ENCODE data around the gene PIGN. TPM values are rescaled to one million over a fixed set of nuclear protein-coding genes. Genes with fewer than 3 reads are reported as not detected.

PIGN gene
- total RNA-seq, 4 donors from 2014 or later, result 10.5 to 32.4 (median 17.3) TPM

DNA sequence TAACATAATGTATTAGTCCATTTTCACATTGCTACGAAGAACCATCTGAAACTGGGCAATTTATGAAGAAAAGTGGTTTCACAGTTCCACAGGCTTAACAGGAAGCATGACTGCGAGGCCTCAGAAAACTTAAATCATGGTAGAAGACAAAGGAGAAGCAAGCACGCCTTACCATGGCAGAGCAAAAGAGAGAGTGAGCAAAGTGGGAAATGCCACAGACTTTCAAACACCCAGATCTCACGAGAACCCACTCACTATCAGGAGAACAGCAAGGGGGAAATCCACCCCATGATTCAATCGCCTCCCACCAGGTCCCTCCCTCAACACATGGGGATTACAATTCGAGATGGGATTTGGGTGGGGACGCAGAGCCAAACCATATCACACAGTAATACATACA is 22.5 kb downstream of the PIGN start:
- H3K4me3 ChIP-seq, result no peak overlapping the region
- H3K9me3 ChIP-seq, result no peaks in the 10 kb centered on the region
- ATAC-seq, result no peak
- WGBS, 2 donors (ENCODE audit: low coverage in 1 of 2), result 86 to 97% methylated on average over 4 to 7 of the region's 7 CpGs
- no peak overlapping the region for H3K27ac ChIP-seq
- no peaks in the 10 kb centered on the region for H3K4me1 ChIP-seq
- no peaks in the 10 kb centered on the region for H3K27me3 ChIP-seq
- H3K36me3 ChIP-seq, result peaks cover 0 to 25% of the 10 kb centered on the region in 2 donors
- no peak for TF ChIP-seq POLR2AphosphoS5 (IDR thresholded peaks at IDR 0.05)
- TF ChIP-seq CTCF (IDR thresholded peaks at IDR 0.05), result no peak
- TF ChIP-seq EP300 (IDR thresholded peaks at IDR 0.05), result no peak
- no peak for TF ChIP-seq POLR2A (IDR thresholded peaks at IDR 0.05)

DNA sequence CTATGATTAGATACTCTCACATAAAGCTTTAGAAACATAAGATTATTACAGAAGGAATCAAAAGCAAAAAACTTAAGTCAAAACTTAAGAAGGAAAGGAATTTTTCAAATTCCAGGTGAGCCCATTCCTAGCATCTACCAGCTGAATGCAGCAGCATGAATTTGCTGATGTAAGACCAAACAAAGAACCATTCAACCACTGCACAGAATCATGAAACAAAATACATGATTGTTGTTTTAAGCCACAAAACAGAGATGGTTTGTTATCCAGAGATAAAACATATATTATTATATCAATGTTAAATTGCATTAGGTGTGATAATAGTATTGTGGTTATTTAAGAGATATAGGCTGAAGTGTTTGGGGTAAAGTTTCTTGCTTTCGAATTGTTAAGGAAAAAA is 29.0 kb downstream of the PIGN start:
- Histone ChIP-seq H3K9me3 (no peaks in the 10 kb centered on the region), H3K4me3 (no peak overlapping the region), H3K27ac (no peak overlapping the region), H3K27me3 (no peaks in the 10 kb centered on the region), H3K4me1 (no peaks in the 10 kb centered on the region), H3K36me3 (peaks cover 0 to 52% of the 10 kb centered on the region in 2 donors)
- 93 to 100% methylated on average over 1 of the region's 1 CpG for WGBS, 2 donors (ENCODE audit: low coverage in 1 of 2)
- TF ChIP-seq POLR2A (IDR thresholded peaks at IDR 0.05) (no peak), CTCF (IDR thresholded peaks at IDR 0.05) (no peak), POLR2AphosphoS5 (IDR thresholded peaks at IDR 0.05) (no peak), EP300 (IDR thresholded peaks at IDR 0.05) (no peak)
- ATAC-seq, result no peak

- no peaks in the 10 kb centered on the region for H3K4me1 ChIP-seq
- H3K27ac ChIP-seq, result no peak overlapping the region
- TF ChIP-seq POLR2A (IDR thresholded peaks at IDR 0.05), result no peak
- no peak for TF ChIP-seq POLR2AphosphoS5 (IDR thresholded peaks at IDR 0.05)
- TF ChIP-seq CTCF (IDR thresholded peaks at IDR 0.05), result no peak
- TF ChIP-seq EP300 (IDR thresholded peaks at IDR 0.05), result no peak
- peaks cover 0 to 49% of the 10 kb centered on the region in 2 donors for H3K36me3 ChIP-seq
- H3K27me3 ChIP-seq, result no peaks in the 10 kb centered on the region
- no peak for ATAC-seq
- 80 to 95% methylated on average over 1 of the region's 1 CpG for WGBS, 2 donors (ENCODE audit: low coverage in 1 of 2)
- no peak overlapping the region for H3K4me3 ChIP-seq
- H3K9me3 ChIP-seq, result no peaks in the 10 kb centered on the region
Observed at GRCh38 chr18:62152844-62153243, 34.0 kb downstream of the PIGN start.

GRCh38 chr18:62151068-62151771 is 35.6 kb downstream of the PIGN start:
- H3K9me3 ChIP-seq, result no peaks in the 10 kb centered on the region

More at GRCh38 chr18:62151068-62151771, 35.6 kb downstream of the PIGN start:
- Histone ChIP-seq H3K4me3 (no peak overlapping the region), H3K27ac (no peak overlapping the region), H3K36me3 (peaks cover 0 to 39% of the 10 kb centered on the region in 2 donors), H3K27me3 (no peaks in the 10 kb centered on the region), H3K4me1 (no peaks in the 10 kb centered on the region)
- TF ChIP-seq CTCF (IDR thresholded peaks at IDR 0.05) (no peak), EP300 (IDR thresholded peaks at IDR 0.05) (no peak), POLR2A (IDR thresholded peaks at IDR 0.05) (no peak), POLR2AphosphoS5 (IDR thresholded peaks at IDR 0.05) (no peak)
- no peak for ATAC-seq
- WGBS, 2 donors (ENCODE audit: low coverage in 1 of 2), result 84 to 90% methylated on average over 7 to 8 of the region's 9 CpGs
